Superior temporal gyrus (tissue), 1 donor: ENCODE results near the gene MARCKSL1.
"Not testable (repeated sequence)": the region's sequence is repeated elsewhere in the genome, so short reads cannot be mapped to it uniquely, and the experiment has no call there.

Experiments used
- DNase-seq: peaks from one replicate; pipeline ENCODE4 v3.0.0-alpha.2; 2016; ENCODE audit errors: extremely low spot score

Gene MARCKSL1

DNA sequence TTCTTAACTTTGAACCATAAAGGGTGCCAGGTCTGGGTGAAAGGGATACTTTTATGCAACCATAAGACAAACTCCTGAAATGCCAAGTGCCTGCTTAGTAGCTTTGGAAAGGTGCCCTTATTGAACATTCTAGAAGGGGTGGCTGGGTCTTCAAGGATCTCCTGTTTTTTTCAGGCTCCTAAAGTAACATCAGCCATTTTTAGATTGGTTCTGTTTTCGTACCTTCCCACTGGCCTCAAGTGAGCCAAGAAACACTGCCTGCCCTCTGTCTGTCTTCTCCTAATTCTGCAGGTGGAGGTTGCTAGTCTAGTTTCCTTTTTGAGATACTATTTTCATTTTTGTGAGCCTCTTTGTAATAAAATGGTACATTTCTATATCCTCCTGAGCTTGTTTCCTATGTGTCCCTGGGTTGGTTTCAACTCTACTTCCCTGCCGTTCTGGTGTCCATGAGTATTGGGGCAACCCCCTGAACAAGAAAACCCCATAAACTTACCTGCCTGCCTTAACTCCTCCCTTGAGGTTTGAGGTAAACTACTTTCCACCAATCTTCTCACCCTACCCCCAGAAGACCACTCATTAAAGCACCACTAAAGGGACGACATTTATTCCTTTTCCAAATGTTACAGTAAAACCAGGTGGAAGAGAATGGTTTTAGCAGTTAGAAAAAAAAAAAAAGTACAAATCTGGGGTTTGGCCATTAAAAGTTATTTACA, 2.6 kb downstream of the MARCKSL1 start:
- DNase-seq: peak; percentile 13

DNA sequence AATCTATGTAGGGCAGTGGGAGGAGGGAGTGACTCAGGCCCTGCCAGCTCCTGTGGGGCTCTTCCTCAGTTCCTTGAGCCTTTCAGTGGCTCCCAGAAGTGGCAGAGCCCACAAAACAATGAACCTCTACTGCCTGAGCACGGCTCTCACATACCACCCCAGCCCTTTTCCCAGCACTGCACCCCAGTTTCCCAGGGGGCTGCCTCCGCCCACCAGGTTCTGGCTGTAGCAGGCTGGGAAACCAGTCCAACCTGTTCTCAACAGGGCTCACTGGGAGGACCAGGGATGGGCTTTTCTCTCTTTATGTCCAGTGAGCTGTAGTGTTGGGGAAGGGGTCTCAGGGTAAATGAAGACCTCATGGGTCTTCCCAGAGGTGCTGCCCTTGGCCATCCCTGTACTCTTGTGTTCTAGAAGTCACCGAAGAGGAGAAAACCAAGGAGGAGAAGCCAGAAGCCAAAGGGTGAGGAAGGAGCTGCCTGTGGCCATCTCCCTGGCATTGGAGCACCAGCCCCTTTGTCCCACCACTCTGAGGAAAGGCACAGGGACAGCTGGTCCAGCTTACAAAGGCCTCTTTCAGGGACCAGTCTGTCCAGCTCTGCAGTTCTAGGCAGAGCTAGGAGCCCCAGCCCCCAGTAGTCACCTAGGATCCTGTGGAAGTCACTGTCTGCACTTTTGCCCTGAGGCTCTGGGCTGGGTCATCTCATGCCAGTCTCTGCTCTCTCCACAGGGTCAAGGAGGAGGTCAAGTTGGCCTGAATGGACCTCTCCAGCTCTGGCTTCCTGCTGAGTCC, 3.5 kb downstream of the MARCKSL1 start:
- DNase-seq: peak; percentile 63

DNA sequence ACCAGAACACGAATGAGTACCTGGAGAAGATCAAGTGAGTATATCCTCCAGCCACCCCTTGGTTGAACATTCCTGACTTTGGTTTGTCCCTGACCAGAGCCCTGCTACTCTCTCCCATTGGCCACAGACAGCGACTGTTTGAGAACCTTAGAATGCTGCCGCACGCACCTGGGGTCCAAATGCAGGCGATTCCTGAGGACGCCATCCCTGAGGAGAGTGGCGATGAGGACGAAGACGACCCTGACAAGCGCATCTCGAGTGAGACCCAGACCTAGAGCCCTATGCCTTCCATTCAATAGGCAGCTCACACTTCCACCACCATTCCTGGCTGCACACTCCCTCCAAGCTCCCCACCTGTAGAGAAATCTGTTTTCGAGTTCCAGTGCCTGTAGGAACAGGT, 4.5 kb downstream of the MARCKSL1 start:
- DNase-seq: no peak

DNA sequence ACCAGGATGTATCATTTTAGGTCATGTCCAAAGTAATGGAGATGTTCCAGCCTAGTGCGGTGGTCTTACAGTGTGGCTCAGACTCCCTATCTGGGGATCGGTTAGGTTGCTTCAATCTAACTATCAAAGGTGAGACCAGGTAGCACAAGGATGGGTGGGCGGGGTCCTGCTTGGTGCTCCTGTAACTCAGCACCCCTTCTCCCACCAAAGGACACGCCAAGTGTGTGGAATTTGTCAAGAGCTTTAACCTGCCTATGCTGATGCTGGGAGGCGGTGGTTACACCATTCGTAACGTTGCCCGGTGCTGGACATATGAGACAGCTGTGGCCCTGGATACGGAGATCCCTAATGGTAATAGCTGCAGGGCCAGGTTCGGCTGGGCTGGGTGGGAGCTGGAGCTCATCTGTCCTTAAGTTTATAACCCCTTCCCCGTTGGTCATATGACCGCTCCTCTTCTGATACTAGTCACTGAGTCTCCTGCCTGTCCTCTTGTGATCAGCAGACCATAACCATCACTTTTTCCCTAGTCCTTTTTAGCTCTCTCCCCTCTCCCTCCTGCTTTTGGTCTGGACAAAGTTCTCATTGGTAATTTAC, 5.4 kb downstream of the MARCKSL1 start:
- DNase-seq: no peak

DNA sequence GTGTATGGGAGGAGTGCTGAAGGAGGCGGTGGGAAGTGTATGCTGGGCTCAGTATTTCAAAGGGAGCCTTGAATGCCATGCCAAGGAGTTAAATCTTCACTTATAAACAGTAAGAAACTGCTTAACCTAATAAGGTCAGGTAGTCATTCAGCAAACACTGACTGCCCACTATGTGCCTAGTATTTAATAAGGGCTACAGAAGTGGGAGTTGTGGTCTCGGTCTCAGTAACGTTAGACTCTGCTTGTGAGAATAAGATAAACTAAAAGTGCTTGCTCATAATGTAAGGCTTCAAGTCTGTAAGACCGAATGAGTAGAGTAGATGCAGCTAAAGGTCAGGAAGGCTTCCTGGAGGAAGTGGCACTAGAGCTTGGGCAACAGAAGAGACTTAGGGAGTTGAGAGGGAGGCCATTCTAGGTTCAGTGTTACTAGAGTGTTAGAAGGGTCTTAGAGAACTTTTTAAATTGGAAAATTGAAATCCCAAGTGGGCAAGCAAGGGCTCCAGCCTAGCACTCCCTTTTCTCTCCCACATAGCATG, 6.0 kb downstream of the MARCKSL1 start:
- DNase-seq: no peak

DNA sequence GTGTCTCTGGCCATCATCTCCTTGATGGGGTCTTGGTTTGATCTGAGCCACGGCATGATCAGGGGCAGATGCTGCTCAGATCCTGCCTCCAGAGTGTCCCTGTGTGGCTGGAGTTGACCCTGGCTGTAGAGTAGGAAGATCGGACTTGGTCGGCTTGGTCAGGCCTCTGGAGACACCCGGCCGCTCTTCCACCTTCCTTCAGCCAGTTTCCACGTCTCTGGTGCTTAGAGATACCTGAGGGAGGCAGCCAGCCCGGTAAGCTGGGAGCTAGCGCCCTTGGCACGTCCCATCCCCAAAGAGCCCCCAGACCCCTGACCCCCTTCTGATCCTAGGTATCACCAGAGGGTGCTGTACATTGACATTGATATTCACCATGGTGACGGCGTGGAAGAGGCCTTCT, 8.8 kb downstream of the MARCKSL1 start:
- DNase-seq: no peak

DNA sequence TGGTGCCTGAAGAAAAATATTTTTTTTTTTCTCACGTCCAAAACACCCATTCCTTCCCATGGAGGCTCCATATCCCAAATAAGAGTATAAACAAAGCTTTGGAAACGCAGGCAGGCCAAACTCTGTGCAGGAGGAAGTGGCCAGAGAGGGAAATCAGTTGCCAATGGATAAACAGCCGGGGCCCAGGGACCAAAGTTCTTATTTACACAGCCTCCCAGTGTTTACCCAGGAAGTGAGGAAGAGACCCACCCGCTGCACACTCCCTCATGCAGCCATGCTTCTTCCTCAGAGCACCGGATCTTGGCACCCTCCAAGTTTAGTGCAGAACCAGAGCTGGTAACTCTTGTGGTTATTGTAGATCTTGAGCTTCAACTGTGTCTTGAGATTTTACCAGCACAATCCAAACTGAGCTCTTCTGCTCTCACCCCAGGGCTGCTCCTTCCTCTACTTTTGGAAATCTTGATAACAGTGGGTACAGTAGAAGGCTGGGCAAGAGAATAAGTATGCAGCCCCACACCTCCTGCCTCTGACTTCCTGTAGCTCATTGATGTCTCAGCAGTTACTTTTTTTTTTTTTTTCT, 14.2 kb downstream of the MARCKSL1 start:
- DNase-seq: no peak

DNA sequence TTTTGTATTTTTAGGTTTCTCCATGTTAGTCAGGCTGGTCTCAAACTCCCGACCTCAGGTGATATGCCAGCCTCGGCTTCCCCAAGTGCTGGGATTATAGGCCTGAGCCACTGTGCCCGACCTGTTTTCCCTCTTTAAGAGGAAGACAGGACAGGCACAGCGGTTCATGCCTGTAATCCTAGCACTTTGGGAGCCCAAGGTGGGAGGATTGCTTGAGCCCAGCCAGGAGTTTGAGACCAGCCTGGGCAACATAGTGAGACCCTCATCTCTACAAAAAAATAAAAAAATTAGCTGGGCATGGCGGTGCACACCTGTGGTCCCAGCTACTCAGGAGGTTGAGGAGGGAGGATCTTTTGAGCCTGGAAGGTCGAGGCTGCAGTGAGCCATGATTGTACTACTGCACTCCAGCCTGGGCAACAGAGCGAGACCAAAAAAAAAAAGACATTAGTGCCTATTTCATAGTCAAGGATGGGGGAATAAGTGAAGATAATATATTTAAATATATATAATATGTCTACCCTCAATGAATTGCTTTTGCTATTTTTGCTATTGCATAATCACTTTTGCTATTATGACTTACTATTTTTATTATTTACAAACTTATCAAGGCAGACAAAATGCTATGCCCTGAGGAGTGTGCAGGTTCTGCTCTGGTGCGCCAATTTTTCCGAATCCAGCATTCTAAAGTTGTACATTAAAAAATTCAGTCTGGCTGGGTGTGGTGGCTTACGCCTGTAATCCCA, 17.7 kb downstream of the MARCKSL1 start:
- no peak for DNase-seq

DNA sequence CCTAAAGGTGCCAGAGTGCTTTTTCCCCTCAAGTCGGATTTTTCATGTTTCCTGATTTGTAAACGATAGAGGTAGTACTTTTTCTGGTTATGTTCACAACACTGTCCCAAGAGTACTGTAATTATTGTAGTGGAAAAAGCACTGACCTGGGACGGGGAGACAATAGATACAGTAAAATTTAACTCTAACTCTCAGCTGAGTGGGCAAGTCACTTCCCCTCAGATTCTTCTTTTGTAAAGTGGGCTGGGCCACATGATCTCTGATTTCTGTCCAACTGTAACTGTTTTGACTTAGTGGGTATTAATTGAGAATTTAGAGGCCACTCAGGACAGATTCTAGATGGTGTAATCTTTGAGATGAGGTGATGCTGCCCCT, 19.1 kb downstream of the MARCKSL1 start:
- no peak for DNase-seq

DNA sequence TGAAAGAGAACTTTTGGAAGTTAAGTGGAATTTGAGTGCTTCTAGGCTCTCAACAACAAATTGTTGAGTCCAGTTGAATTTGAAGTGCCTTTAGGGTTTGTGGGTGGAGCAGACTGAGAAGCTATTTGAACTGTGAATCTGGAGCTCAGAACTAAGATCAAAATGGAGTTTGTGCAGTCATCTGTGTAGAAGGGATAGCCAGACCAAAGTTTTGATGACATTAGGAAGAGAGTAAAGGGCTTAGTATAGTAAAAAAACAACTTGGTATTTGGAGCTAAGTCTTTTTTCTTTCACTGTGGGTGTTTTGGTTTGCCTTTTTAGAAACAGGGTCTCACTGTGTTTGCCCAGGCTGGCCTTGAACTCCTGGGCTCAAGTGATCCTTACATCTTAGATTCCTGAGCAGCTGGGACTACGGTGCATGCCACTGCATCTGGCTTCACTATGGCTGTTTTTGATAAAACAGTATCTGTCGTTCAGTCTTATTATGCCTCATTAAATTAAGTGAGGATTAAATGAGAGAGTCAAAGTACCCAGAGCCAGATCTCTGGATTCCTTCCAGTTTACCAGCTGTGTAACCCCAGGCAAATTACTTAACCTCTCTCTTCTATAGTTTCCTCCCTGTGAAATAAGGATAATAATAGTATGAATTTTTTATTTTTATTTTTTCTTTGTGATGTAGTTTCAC, 24.2 kb downstream of the MARCKSL1 start:
- DNase-seq: no peak

DNA sequence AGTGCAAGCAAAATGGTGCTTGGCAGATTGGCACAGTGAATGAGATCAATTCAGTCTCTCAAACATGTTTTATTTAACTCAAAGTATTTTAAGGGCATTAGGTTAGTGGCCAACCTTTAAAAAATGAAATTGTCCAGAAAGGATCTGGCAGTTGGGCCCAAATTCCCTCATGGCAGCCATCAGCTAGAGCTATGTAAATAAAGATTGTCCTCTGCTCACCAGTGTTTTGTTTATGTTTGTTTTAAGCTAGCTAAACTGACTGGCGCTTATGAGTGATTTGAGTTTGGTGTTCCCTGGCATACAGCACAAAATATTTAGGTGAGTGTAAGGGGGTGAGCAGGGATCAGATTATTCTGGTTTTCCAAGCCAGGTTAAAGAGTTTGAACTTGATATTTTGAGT, 26.1 kb downstream of the MARCKSL1 start:
- DNase-seq: no peak

DNA sequence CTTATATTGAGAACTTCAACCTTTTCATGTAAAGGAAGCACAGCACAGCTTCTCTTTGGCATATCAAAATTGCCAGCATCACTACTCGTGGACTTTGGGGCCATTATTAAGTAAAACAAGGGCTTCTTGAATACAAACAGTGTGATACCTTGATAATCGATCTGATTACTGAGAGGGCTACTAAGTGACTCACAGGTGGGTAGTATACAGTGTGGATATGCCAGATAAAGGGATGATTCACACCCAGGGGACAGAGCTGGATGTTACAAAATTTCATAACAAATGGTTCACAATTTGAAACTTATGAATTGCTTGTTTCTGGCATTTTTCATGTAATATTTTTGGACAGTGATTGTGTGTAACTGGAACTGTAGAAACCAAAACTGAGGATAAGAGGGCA, 28.7 kb downstream of the MARCKSL1 start:
- DNase-seq: no peak

DNA sequence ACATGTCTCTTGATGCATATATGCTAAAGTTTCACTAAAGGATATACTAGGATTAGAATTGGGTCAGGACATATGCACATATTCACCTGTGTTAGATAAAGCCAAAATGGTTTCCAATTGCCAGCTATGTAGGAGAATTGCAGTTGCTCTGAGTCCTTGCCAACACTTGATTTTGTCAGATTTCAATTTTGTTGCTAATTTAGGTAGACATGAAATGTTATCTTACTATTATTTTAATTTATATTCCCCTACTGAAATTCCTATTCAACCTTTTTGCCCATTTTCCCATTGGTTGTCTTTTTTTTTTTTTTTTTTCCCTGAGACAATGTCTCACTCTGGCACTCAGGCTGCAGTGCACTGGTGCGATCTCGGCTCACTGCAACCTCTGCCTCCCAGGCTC, 30.7 kb downstream of the MARCKSL1 start:
- DNase-seq: no peak

DNA sequence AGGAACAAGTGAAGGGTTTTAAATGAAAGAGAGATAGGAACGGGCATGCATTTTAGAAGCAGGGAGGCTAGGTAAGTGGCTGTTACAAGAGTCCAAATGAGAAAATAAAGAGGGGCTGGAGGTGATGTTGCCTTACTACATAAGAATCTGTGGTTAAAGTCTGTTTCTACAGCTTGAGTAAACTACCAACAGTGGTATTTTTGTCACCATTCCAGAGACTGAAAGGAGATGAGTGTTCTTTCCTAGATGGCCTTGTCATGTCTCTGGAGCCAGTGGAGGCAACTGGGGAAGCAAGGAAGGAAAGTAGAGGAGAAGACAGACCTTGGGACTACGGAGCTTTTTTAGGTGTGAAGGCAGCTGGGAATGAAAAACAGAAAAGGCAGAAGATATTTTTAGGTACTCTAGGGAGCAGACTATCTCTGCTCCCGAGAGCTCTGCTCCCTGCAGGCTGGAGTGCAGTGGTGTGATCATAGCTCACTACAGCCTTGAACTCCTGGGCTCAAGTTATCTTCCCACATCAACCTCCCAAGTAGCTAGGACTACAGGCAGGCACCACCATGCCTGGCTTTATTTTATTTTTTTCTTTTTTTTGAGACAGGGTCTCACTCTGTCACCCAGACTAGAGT, 31.9 kb downstream of the MARCKSL1 start:
- no peak for DNase-seq

DNA sequence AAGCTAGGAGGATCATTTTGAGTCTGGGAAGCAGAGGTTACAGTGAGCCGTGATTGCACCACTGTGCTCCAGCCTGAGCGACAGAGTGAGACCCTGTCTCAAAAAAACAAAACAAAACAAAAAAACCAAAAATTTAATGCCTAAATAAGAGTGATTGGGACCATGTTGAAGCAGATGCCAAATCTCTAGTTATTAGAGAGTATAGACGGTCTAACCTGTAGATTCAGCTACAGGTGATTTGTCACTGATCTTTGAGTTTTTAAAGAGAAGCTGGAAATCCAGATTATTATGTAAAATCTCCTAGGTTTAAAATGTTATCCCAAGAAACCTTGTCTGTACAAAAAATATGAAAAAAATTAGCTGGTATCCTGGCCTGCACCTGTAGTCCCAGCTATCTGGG, 32.7 kb downstream of the MARCKSL1 start:
- DNase-seq: no peak

DNA sequence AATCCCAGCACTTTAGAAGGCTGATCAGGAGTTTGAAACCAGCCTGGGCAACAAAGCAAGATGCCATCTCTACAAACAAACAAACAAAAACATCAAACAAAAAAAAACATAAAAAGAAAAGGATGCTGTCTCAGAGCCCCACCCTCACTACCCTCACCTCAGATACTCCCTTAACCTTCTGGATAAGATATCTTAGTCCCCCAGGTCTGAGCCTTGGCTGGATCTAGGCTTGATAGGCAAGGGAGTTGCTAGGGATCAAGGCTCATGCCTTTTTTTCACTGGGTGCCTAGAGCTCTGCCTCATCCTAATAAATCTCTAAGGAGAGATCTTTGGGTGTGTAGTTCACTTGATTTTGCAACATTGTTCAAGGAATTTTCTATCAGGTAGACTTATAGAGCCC, 36.7 kb downstream of the MARCKSL1 start:
- no peak for DNase-seq

DNA sequence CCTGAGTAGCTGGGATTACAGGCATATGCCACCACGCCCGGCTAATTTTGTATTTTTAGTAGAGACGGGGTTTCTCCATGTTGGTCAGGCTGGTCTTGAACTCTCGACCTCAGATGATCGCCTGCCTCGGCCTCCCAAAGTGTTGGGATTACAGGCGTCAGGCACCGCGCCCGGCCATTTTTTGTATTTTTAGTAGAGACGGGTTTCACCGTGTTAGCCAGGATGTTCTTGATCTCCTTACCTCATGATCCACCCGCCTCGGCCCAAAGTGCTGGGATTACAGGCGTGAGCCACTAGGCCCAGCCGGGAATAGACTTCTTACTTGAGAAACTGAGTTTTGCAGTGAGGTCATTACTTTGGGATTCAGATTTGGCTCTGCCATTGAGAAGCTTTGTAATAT, 37.8 kb downstream of the MARCKSL1 start:
- DNase-seq: not testable (repeated sequence)

DNA sequence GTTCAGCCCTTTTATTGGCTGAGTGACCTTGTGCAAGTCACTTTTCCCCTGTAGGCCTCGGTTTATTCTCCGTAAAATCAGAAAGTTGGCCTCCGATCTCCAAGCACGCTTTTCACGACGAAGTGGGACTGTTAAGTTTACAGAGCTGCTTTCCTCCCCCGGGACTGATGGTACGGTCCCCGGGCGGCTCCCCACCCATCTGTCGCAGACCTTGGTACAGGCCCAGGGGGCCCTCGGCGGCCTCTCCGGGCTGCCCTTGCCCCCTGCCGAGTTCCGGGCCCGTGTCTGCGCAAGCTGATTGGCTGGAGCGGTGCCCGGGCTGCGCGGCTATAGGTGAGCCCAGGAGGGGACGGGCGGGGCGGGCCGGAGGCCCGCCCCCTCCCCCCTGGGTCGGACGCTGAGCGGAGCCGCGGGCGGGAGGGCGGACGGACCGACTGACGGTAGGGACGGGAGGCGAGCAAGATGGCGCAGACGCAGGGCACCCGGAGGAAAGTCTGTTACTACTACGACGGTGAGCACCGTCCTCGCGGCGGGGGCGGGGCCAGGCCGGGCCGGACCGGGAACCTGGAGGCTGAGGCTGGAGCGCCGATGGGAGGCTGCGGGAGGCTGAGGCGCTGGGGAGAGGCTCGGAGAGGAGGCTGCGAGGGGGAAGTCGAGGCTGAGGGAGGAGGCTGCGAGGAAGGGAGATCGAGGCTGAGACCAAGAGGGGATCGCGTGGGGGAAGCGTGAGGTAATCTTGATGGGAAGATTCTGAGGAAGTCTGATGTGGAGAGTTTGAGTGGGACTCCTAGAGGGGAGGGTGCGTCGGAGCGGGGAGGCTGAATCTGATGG, 44.1 kb downstream of the MARCKSL1 start, which contains the start of gene HDAC1:
HDAC1 (plus strand) TSS at position 376 of the 831 bp plus-strand sequence; CDS start at position 463, 87 bp downstream.
- DNase-seq: peak; percentile 73

DNA sequence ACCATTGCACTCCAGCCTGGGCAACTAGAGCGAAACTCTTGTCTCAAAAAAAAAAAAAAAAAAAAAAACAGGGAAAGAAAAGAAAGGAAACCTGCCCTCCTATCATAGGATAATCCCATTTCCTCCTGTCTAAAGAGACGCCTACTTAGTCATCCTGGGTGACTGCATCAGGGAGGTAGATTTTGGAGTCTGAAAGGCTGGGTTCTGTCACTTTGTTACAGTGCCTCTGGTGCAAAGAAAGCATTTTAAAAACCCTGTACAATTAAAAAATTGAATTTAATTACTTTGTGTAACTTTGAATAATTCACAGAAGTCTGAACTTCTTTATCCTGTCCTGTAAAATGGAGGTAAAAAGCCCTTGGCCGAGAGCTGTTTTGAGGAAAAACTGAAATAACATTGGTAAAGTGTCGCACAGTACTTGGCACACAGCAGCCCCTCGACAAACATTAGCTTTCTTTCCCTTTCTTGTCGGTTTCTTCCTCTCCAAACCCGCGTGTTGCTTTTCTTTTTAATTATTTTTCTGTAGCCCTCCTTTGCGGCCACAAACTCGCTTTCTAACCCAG, 44.8 kb downstream of the MARCKSL1 start:
- DNase-seq: peak; percentile 11
